Ramos (cell line): ENCODE measurements around the gene WIPI1.
"Not testable (repeated sequence)": the region's sequence is repeated elsewhere in the genome, so short reads cannot be mapped to it uniquely, and the experiment has no call there.

ENCODE experiments used
- in situ Hi-C: fragments of 300-500 bp; cut with MboI; formaldehyde crosslinking; loops from one replicate; pipeline ENCODE4 v1.14.3; 2022; ENCODE audit warnings: low sequenced_read_pairs; ENCODE audit not compliant: unreplicated experiment

The WIPI1 gene

DNA sequence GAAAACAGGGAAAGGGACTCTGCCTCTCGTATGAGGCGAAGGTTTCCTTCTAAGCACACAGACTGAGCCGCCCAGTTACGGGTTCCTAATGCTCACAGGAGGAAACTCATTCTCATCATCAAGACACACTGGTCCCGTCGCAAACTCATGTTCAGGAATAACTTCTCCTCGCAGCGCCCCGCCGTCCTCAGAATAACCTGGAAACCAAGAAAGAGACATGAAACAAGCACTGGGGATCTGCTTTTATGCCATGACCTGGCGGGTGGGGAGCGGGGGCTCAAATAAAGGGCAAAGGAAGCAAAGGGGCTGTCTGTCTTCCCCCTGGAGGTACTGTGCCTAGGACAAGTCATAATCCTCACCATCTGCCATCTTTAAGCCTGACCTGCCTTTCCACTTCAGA, 31.3 kb downstream of the WIPI1 start:
- in situ Hi-C loops: no loop called here

DNA sequence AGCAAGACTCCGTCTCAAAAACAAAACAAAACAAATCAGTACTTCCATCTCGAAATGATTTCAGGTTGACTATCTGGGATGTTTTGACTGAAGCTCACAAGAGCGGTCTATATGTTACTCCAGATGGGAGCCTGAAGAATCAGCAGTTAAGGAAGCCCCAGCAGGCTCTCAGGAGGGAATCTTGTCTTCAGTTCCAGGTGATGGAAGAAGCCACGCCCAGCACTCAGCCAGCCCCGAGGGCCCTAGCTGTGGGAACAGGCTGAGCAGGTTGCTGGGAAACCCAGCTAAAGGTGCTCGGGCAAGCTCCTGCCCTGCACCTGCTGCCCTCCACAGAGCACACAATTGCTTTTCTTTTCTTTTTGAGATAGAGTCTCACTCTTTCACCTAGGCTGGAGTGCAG, 32.4 kb downstream of the WIPI1 start:
- in situ Hi-C loops: no loop called here

DNA sequence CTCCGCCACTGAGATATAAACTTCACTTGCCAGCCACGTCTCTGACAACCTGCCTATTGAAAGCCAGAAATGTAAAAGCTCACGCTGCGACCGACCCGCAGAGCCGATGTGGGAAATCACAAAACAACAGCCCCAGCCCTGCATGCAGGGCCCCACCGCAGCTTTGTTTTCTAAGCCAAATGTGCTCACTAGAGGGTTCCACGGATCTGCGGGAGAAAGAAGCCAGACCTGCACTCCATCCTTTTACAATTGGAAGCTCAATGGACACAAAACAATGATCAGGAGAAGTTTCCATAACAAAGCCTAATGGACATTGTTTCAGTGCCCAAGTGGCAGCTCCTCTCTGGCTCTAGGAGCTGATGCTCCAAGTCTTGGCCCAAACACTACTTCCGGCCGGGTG, 33.1 kb downstream of the WIPI1 start:
- in situ Hi-C loops: no loop called here

DNA sequence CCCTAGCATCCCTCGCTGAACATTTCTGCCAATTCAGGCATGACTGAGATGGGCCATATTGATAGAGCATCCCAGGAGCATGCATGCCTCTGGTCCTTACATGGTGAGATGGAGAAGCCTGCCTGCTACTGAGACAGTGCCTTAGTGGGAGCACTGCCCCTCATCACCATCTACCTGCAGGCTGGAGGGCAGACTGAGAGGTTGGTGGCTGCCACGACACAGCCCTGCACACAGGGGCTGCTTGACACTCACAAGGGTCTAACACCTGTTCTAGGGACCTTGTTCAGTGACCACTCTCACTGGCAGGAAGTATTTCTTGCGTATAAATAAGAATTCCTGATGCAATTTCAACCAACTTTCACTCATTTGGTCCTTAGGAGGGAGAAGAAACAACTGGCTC, 34.0 kb downstream of the WIPI1 start:
- in situ Hi-C loops: no loop called here

DNA sequence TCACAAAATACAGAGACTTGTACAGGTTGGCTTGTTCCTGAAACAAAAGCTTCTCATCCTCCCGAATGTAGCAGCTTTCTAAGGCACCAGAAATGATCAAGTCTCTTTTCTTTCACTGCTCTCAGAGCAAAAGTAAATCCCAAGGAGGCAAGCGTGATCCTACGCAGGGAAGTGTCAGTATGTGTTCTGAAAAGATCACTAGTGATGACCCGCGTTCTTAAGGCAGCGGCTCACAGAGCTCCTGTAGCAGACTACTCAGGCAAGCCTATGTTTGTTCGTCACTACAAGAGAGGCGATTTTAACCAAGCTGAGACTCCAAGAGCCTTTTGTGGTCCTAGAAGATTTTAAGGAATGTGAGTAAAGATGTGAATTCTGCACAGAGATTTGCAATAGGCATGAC, 34.5 kb downstream of the WIPI1 start:
- in situ Hi-C loops: no loop called here

DNA sequence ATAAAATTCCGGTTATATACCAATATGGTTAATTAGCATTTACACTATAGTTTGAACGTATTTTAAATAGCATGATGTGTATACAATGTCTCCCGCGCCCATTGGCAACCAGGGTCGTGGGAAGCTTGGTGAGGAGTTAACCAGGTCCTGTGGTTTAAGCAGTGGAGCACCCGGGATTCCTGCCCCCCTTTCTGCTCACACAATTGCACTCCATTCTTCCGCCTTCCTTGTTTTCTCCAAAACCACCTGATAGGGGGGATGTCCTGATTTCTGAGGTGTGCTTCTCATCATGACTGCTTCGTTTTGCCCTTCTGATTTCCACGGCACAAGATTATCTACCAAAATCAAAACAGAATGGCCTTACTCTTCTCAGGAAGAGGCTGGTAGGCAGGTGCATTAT, 35.8 kb downstream of the WIPI1 start:
- in situ Hi-C loops: no loop called here

DNA sequence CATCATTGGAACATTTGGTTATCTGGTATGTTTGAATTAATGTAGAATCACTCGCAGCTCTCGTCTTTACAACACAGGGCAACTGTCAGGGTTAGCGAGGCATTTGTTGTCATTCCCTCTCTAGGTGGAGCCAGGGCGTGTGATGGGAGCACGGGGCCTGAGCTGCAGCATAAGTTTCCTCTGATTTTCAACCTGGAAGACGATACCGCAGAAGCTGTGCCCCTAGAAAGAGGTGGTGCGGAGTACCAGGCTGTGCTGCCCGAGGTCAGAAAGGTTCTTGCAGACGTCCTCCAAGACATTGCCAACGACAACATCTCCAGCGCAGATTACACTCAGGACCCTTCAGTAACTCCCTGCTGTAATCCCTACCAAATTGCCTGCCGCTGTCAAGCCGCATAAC, 37.2 kb downstream of the WIPI1 start:
- in situ Hi-C loops: no loop called here

DNA sequence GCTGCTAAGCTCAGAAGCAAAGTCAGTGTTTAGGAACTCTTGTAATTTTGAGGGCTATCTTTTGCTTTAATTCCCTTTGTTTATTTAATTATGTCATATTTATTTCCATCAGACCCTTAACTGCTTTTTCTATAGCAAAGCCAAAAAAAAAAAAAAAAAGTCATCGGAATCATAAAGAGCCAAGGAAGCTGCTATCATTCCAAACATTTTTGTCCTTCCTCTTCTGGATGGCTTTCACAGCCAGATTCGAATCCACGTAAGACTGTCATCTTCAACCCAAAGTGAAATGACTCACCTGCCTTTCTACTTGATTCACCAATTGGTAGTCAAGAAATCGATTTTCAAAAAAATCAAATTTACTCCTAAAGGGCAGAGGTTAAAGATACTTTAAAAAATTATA, 38.4 kb downstream of the WIPI1 start:
- in situ Hi-C loops: no loop called here

DNA sequence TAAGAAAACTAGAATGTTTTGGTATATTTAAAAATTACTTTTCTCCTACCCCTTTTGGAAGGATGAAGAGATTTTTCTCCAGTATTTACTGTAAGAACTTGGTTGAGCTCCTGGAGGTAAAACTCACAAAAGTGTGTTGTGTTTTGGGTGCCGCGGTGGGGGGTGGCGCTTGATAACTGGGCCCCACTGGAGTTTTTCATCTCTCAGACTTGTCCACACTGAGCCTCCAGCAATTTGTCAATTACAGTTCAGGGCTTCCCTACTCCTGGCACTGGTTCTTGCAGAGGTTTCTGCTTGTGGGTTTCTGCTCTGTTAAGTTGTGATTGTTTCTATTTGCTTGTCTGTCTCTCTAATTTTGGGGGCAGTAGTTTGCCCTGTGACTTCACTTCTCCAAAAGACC, 40.0 kb downstream of the WIPI1 start:
- in situ Hi-C loops: no loop called here

DNA sequence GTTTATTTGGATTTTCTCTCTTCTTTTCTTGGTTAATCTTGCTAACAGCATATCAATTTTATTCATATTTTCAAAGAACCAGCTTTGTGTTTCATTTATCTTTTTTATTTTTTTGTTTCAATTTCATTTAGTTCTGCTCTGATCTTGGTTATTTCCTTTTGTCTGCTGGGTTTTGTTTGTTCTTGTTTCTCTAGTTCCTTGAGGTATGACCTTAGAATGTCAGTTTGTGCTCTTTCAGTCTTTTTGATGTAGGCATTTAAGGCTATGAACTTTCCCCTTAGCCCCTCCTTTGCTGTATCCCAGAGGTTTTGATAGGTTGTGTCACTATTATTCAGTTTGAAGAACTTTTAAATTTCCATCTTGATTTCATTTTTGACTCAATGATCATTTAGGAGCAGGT, 42.4 kb downstream of the WIPI1 start:
- in situ Hi-C loops: not testable (repeated sequence)

DNA sequence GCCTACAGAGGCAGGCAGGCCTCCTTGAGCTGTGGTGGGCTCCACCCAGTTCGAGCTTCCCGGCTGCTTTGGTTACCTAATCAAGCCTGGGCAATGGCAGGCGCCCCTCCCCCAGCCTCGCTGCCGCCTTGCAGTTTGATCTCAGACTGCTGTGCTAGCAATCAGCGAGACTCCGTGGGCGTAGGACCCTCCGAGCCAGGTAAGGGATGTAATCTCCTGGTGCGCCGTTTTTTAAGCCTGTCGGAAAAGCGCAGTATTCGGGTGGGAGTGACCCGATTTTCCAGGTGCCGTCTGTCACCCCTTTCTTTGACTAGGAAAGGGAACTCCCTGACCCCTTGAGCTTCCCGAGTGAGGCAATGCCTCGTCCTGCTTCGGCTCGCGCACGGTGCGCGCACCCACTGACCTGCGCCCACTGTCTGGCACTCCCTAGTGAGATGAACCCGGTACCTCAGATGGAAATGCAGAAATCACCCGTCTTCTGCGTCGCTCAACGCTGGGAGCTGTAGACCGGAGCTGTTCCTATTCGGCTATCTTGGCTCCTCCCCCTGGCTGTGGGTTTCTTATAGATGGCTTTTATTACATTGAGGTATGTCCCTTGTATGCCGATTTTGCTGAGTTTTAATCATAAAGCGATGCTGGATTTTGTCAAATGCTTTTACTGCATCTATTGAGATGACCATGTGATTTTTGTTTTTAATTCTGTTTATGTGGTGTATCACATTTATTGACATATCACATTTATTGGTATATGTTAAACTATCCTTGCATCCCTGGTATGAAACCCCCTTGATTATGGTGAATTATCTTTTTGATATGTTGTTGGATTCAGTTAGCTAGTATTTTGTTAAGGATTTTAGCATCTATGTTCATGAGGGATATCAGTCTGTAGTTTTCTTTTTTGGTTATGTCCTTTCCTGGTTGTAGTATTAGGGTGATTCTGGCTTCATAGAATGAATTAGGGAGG, 43.4 kb downstream of the WIPI1 start:
- in situ Hi-C loops: not testable (repeated sequence)

DNA sequence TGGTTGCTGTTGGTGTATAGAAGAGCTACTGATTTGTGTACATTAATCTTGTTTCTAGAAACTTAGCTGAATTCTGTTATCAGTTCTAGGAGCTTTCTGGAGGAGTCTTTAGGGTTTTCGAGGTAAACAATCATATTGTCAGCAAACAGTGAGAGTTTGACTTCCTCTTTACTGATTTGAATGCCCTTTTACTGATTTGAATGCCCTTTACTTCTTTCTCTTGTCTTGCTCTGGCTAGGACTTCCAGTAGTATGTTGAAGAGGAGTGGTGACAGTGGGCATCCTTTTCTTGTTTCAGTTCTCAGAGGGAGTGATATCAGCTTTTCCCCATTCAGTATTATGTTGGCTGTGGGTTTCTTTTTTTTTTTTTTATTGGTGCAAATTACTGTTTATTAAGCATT, 49.6 kb downstream of the WIPI1 start:
- in situ Hi-C loops: not testable (repeated sequence)

DNA sequence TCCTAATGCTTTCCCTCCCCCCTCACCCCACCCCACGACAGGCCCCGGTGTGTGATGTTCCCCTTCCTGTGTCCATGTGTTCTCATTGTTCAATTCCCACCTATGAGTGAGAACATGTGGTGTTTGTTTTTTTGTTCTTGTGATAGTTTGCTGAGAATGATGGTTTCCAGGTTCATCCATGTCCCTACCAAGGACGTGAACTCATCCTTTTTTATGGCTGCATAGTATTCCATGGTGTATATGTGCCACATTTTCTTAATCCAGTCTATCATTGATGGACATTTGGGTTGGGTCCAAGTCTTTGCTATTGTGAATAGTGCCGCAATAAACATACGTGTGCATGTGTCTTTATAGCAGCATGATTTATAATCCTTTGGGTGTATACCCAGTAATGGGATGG, 53.5 kb downstream of the WIPI1 start:
- in situ Hi-C loops: not testable (repeated sequence)

DNA sequence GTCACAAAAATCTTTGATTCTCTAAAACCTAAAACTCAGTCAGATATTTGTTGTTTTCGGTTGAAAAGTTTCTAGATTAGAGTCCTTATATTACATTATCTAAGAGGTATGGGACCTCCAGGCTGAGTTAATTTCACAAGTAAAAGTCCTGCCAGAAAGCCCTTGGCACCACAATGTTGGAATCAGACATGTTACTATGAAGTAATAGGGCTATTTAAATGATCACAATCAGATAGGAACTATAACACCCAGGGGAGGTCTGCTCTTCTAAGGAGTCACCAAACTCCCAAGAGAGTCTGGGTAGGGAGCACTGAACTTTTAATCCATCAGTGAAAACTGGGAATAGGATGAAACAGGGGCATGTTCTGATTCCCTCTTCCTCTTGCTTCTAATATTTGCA, 54.2 kb downstream of the WIPI1 start:
- in situ Hi-C loops: no loop called here

DNA sequence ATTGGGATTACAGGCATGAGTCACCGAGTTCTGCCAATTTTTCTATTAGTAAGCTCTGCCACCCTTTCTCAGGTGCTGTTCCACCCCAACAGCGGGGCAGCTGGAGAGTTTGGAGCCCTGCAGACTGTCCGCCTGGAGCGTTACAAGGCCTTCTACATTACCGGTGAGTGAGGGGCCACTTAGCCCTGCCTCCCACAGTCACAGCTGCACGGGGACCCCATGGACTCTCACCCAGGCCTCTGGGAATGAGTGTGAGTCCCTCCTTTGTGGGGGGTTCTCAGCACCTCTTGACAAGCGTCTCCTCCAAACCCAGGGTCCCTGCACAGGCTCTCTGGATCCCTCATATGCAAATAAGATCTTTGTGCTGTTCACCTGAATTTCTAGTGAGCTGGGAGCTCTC, 56.0 kb downstream of the WIPI1 start:
- in situ Hi-C loops: no loop called here

DNA sequence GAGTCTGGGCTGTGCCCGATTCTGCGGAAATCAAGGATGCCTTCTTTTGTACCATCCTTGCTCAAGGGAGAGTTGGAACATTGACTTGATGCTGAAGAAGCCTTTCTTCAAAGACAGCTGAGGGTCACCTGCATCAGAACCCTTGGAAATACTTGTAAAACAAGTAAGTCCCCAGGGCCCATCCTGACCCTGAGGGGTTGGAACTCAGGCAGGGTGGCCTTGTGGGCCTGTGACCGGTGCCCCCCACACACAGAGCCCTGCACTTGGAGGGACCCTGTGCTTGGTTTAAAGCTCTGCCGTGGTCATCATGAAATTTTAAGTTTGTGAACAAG, 56.9 kb downstream of the WIPI1 start:
- in situ Hi-C loops: no loop called here

DNA sequence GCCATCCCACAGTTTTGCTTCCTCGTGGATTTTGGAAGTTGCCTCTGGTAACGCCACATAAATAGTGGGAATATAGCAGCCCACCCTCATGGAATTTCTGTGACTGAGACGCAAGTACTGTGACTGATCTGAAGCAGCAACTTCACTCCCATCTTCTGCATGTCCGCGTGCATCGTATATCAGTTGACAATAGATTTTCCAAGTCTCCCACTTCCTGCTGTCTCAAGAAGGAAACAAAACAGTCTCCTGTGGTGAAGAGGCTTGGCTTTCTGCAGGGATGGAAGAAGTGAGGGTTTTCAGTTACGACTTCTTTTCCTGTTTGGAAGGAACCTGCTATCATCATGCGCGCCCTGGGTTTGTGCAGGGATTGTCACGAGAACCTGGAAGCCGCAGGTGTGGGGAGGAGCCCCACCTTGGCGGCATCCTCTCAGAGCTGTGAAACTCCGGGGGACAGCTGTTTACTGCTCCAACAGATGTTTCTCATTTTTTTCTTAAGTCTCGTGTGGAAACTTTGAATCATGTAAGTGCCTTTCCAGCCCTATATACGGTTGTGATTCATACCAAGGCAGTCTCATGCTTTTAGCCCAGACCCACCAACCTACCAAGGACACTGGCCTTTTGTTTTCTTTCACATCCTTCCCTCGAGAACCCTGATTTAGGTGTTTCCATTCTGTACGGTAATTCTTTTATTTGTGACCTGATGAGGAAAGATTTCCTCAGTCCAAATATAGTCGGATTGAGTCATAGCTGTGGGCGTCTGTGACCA, 57.5 kb downstream of the WIPI1 start:
- in situ Hi-C loops: no loop called here

DNA sequence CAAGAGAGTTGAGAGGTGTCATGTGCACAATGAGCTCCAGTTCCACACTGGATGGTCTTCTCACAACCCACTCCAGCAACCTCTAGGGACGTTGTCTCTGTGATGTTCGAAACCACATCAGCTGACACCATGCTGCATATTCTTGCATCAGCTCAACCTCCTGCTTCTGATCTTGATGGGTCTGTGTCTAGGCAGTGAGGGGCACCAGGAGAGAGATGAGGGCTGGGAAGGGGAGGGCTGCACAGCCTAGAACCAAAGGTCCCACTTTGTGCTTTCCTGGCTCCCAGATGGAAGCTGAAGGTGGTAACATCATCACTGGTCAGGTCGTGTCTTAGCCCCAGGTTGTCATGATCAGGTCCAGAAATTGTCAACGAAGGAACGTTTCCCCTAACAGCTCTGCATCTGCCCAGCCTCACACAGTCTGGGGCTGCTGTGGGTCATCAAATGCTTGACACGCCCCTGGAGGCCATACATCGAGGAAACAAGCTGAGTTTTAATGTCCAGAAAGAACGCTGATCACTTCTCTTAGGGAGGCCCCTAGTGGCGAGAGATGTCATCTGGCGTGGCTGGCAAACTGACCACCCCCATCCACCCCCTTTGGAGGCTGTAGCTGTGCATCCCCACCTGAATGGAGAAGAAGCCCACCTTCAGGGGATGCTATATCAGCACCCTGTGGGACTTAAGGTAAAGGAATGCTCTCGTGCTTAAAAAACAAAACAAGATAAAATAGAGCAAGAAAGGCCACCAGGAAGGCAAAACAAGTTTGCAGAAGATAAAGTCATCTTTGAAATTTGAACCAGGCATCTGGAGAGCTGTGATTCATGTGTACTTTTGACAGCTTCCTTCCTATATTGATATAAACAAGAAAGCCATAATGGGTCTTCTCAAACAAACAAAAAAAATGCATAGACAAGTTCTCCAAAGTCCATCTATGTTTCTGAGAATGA, 58.3 kb downstream of the WIPI1 start:
- in situ Hi-C loops: no loop called here

DNA sequence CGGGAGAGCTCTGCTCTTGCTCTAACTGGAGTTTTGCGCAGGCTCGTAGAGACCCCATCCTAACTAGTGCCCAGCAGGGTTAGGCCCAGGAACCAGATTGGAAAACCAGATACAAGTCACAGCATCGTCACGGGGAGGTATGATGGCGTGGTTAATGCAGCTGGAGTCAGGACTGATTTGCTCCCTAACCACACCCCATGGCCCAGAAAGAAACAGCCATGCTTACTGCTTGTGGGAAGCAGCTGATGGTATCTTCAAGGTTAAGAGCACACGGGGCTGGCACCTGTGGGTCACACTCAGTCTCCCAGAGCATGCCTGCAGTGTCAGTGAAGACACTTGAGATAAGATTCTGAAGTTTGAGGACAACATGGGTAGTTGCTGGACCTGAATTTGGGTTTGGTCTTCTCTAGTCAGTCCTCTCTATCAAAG, 60.2 kb downstream of the WIPI1 start:
- in situ Hi-C loops: no loop called here
